H1 (cell line): ENCODE data around the gene PHACTR1. TPM values are rescaled to one million over a fixed set of nuclear protein-coding genes. Genes with fewer than 3 reads are reported as not detected.

Experiments
- CHD1 ChIP-seq: IDR thresholded peaks from 2 replicates; pipeline ENCODE4 v1.6.1; 2012; ENCODE audit warnings: low read depth, low read length, improper control_type of control experiment
- CHD2 ChIP-seq: IDR thresholded peaks from 2 replicates; pipeline ENCODE4 v1.6.1; 2012; ENCODE audit warnings: low read length, improper control_type of control experiment
- GTF2F1 ChIP-seq: IDR thresholded peaks from 2 replicates; pipeline ENCODE4 v1.6.1; 2012; ENCODE audit warnings: low read depth, low read length, improper control_type of control experiment, borderline replicate concordance
- SP1 ChIP-seq: IDR thresholded peaks from 2 replicates; pipeline ENCODE4 v1.6.1; 2011; ENCODE audit warnings: low read depth, low read length
- polyA plus RNA-seq, 7 experiments: library from polyadenylated mRNA; depleted of rRNA in 3 of 7; stranded (reverse) in 5 of 7; unstranded in 2 of 7; fragments of >200 nt in 5 of 7; fragments of 200-250 nt in 2 of 7; gene quantifications; 1 replicate in 5 of 7; 2 replicates in 1 of 7; 4 replicates in 1 of 7; pipeline versions ENCODE4 v1.2.1 to v1.2.3, GENCODE V29; 2011 to 2013; ENCODE audit warnings: missing spikeins in 2 of 7, mixed read lengths in 2 of 7
- total RNA-seq: library from RNA; stranded (reverse); fragmentation: NEBNext Ultra II Directional; extraction: Animal tissue kit (Norgen Biotek cat#: 25700); gene quantifications from 2 replicates; pipeline ENCODE4 v1.2.1, GENCODE V29; 2021
- TF ChIP-seq, protein P1 (sequence below): IDR thresholded peaks from 2 replicates; pipeline ENCODE4 v1.6.1; 2011; ENCODE audit warnings: low read depth, mild to moderate bottlenecking, low read length; ENCODE audit not compliant: insufficient read depth

The PHACTR1 gene
- total and polyA plus RNA-seq, 2 of the 8 experiments (the other 6 are each of a cell fraction or from before 2014, with no cell fraction given), result 3.9 to 17.1 TPM

DNA sequence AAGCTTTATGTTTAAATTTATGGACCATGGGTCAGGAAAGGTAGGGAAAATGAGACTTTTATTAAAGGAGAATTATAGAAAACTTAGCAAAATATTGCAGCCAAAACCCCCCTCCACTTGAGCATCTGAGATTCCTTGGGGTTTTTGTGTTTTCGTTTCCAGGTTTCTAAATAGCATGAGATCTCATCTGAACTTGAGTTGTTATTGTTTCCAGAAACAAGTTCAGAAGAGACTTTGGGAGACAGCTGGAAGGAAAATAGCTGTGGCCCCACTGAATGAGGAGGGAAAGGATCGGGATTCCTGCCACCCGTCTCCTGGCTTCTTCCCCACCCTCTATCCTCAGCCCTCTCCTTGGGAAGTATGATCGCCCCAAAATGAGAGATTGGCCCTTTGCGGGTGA lies 536.2 kb downstream of the PHACTR1 start (continued):
- TF ChIP-seq, protein P1, sequence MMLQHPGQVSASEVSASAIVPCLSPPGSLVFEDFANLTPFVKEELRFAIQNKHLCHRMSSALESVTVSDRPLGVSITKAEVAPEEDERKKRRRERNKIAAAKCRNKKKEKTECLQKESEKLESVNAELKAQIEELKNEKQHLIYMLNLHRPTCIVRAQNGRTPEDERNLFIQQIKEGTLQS, result no peak
- TF ChIP-seq SP1 (no peak), CHD2 (no peak), GTF2F1 (no peak), CHD1 (no peak)
